Lung (tissue), 12 donors: ENCODE results near the gene SYN1. TPM values are rescaled to one million over a fixed set of nuclear protein-coding genes. Genes with fewer than 3 reads are reported as not detected.
A peak's percentile ranks its signal among the peaks of the same experiment; 100 is the strongest.

Source experiments
- ATAC-seq: fragments of 200-7000 bp; cut with Tn5 transposase; one replicate; pipeline ENCODE4 v1.9.1; 2020; ENCODE audit warnings: moderate number of reproducible peaks; ENCODE audit not compliant: insufficient read depth, low FRiP score
- DNase-seq, 3 donors: peaks; one replicate each; pipeline ENCODE4 v3.0.0-alpha.2; 2013 to 2017
- H3K27ac ChIP-seq, 2 donors: one replicate each; pipeline ENCODE4 v1.5.1; 2013; ENCODE audit warnings: mild to moderate bottlenecking in 2 of 2, moderate library complexity in 2 of 2, control low read depth in 1 of 2, inconsistent platforms in 1 of 2, low read depth in 1 of 2, low read length in 1 of 2
- H3K27me3 ChIP-seq, 3 donors: one replicate each; pipeline ENCODE4 v1.5.1; 2013; ENCODE audit warnings: low read length in 2 of 3; ENCODE audit not compliant: control insufficient read depth in 3 of 3, insufficient read depth in 3 of 3
- H3K36me3 ChIP-seq, 4 donors: one replicate each; pipeline ENCODE4 v1.5.1; 2013; ENCODE audit warnings: low read length in 4 of 4, mild to moderate bottlenecking in 1 of 4, moderate library complexity in 1 of 4; ENCODE audit not compliant: control insufficient read depth in 4 of 4, insufficient read depth in 4 of 4
- H3K4me1 ChIP-seq, 5 donors: one replicate each; pipeline ENCODE4 v1.5.1; 2013; ENCODE audit warnings: low read length in 5 of 5, mild to moderate bottlenecking in 2 of 5, moderate library complexity in 1 of 5; ENCODE audit not compliant: control insufficient read depth in 5 of 5, insufficient read depth in 5 of 5
- H3K4me3 ChIP-seq: one replicate; pipeline ENCODE4 v1.5.1; 2013; ENCODE audit warnings: mild to moderate bottlenecking, control low read depth, moderate library complexity
- H3K9ac ChIP-seq, 2 donors: one replicate each; pipeline ENCODE4 v1.5.1; 2013; ENCODE audit warnings: low read length in 2 of 2, control low read depth in 1 of 2; ENCODE audit not compliant: insufficient read depth in 1 of 2
- H3K9me3 ChIP-seq, 4 donors: one replicate each; pipeline ENCODE4 v1.5.1; 2013; ENCODE audit warnings: low read length in 3 of 4, mild to moderate bottlenecking in 1 of 4, moderate library complexity in 1 of 4; ENCODE audit not compliant: control insufficient read depth in 4 of 4, insufficient read depth in 3 of 4
- CTCF ChIP-seq: IDR thresholded peaks from 2 replicates; pipeline ENCODE4 v1.5.1; 2012; ENCODE audit warnings: mild to moderate bottlenecking; ENCODE audit errors: control extremely low read depth, extremely low read depth
- WGBS, 2 donors: extraction: QIAGEN DNeasy Blood & Tissue Kit; methylation state at CpG; one replicate each; pipeline ENCODE4 v1.1.7; 2013; 5-methylcytosine and 5-hydroxymethylcytosine counted together
- polyA plus RNA-seq, 2 donors: library from polyadenylated mRNA; stranded (reverse); fragments of 200-250 nt; gene quantifications; one replicate each; pipeline ENCODE4 v1.2.1, GENCODE V29; 2013
- total RNA-seq, 2 donors: library from RNA; depleted of rRNA in 1 of 2; stranded (reverse); fragments of >200 nt in 1 of 2; gene quantifications; one replicate each; pipeline ENCODE4 v1.2.1, GENCODE V29; 2014 to 2021
- donor health status: control.
- donor health status: control.
- donor health status: Bipolar disorder and iron deficiency.
- donor health status: healthy.
- donor health status: DM: yes; HTN: yes; CAD: no.

Gene SYN1
- total and polyA plus RNA-seq, 4 donors: 0.11 to 4.5 (median 1.3) TPM

- no peaks in the 10 kb centered on the region for H3K9me3 ChIP-seq
- H3K9ac ChIP-seq: no peak overlapping the region
- peaks cover 0 to 4% (median 0%) of the 10 kb centered on the region in 4 donors for H3K36me3 ChIP-seq
- 67 to 78% methylated on average over 9 to 11 of the region's 11 CpGs for WGBS, 2 donors
- TF ChIP-seq CTCF: no peak
- H3K4me3 ChIP-seq: no peak overlapping the region
- no peak for ATAC-seq
- no peak overlapping the region for H3K27ac ChIP-seq
- H3K4me1 ChIP-seq: peaks cover 0 to 11% (median 0%) of the 10 kb centered on the region in 5 donors
- DNase-seq: no peak
- H3K27me3 ChIP-seq: no peaks in the 10 kb centered on the region
Measured at GRCh38 chrX:47586043-47586787, 33.4 kb downstream of the SYN1 start.

GRCh38 chrX:47585273-47585672, 34.4 kb downstream of the SYN1 start:
- H3K36me3 ChIP-seq: peaks cover 0 to 4% (median 0%) of the 10 kb centered on the region in 4 donors
- ATAC-seq (no peak), DNase-seq (no peak)
- H3K27ac ChIP-seq: peak overlapping the region in 1 of 2 donors; percentile 11
- H3K9ac ChIP-seq: no peak overlapping the region
- no peak for TF ChIP-seq CTCF
- WGBS, 2 donors: 69 to 89% methylated on average over 16 of the region's 16 CpGs
- H3K9me3 ChIP-seq: no peaks in the 10 kb centered on the region
- no peaks in the 10 kb centered on the region for H3K27me3 ChIP-seq
- peaks cover 0 to 11% (median 0%) of the 10 kb centered on the region in 5 donors for H3K4me1 ChIP-seq
- H3K4me3 ChIP-seq: no peak overlapping the region

GRCh38 chrX:47584714-47585113, 34.9 kb downstream of the SYN1 start:
- Histone ChIP-seq H3K9me3 (no peaks in the 10 kb centered on the region), H3K27ac (no peak overlapping the region), H3K4me1 (peaks cover 0 to 11% (median 0%) of the 10 kb centered on the region in 5 donors), H3K27me3 (no peaks in the 10 kb centered on the region), H3K4me3 (no peak overlapping the region), H3K36me3 (peaks cover 0 to 4% (median 0%) of the 10 kb centered on the region in 4 donors), H3K9ac (peak overlapping the region in 1 of 2 donors; percentile 42)
- DNase-seq: no peak
- 71 to 93% methylated on average over 6 of the region's 6 CpGs for WGBS, 2 donors
- TF ChIP-seq CTCF: no peak
- no peak for ATAC-seq
